Lung (tissue), 12 donors: ENCODE data around the gene IL16. TPM values are rescaled to one million over a fixed set of nuclear protein-coding genes. Genes with fewer than 3 reads are reported as not detected.

ENCODE experiments used
- ATAC-seq: fragments of 200-7000 bp; cut with Tn5 transposase; one replicate; pipeline ENCODE4 v1.9.1; 2020; ENCODE audit warnings: moderate number of reproducible peaks; ENCODE audit not compliant: insufficient read depth, low FRiP score
- DNase-seq, 3 donors: peaks; one replicate each; pipeline ENCODE4 v3.0.0-alpha.2; 2013 to 2017
- H3K27ac ChIP-seq, 2 donors: one replicate each; pipeline ENCODE4 v1.5.1; 2013; ENCODE audit warnings: mild to moderate bottlenecking in 2 of 2, moderate library complexity in 2 of 2, control low read depth in 1 of 2, inconsistent platforms in 1 of 2, low read depth in 1 of 2, low read length in 1 of 2
- H3K27me3 ChIP-seq, 3 donors: one replicate each; pipeline ENCODE4 v1.5.1; 2013; ENCODE audit warnings: low read length in 2 of 3; ENCODE audit not compliant: control insufficient read depth in 3 of 3, insufficient read depth in 3 of 3
- H3K36me3 ChIP-seq, 4 donors: one replicate each; pipeline ENCODE4 v1.5.1; 2013; ENCODE audit warnings: low read length in 4 of 4, mild to moderate bottlenecking in 1 of 4, moderate library complexity in 1 of 4; ENCODE audit not compliant: control insufficient read depth in 4 of 4, insufficient read depth in 4 of 4
- H3K4me1 ChIP-seq, 5 donors: one replicate each; pipeline ENCODE4 v1.5.1; 2013; ENCODE audit warnings: low read length in 5 of 5, mild to moderate bottlenecking in 2 of 5, moderate library complexity in 1 of 5; ENCODE audit not compliant: control insufficient read depth in 5 of 5, insufficient read depth in 5 of 5
- H3K4me3 ChIP-seq: one replicate; pipeline ENCODE4 v1.5.1; 2013; ENCODE audit warnings: mild to moderate bottlenecking, control low read depth, moderate library complexity
- H3K9ac ChIP-seq, 2 donors: one replicate each; pipeline ENCODE4 v1.5.1; 2013; ENCODE audit warnings: low read length in 2 of 2, control low read depth in 1 of 2; ENCODE audit not compliant: insufficient read depth in 1 of 2
- H3K9me3 ChIP-seq, 4 donors: one replicate each; pipeline ENCODE4 v1.5.1; 2013; ENCODE audit warnings: low read length in 3 of 4, mild to moderate bottlenecking in 1 of 4, moderate library complexity in 1 of 4; ENCODE audit not compliant: control insufficient read depth in 4 of 4, insufficient read depth in 3 of 4
- CTCF ChIP-seq: IDR thresholded peaks from 2 replicates; pipeline ENCODE4 v1.5.1; 2012; ENCODE audit warnings: mild to moderate bottlenecking; ENCODE audit errors: control extremely low read depth, extremely low read depth
- WGBS, 2 donors: extraction: QIAGEN DNeasy Blood & Tissue Kit; methylation state at CpG; one replicate each; pipeline ENCODE4 v1.1.7; 2013; 5-methylcytosine and 5-hydroxymethylcytosine counted together
- polyA plus RNA-seq, 2 donors: library from polyadenylated mRNA; stranded (reverse); fragments of 200-250 nt; gene quantifications; one replicate each; pipeline ENCODE4 v1.2.1, GENCODE V29; 2013
- total RNA-seq, 2 donors: library from RNA; depleted of rRNA in 1 of 2; stranded (reverse); fragments of >200 nt in 1 of 2; gene quantifications; one replicate each; pipeline ENCODE4 v1.2.1, GENCODE V29; 2014 to 2021
- donor health status: control.
- donor health status: control.
- donor health status: Bipolar disorder and iron deficiency.
- donor health status: healthy.
- donor health status: DM: yes; HTN: yes; CAD: no.

IL16 gene
- total and polyA plus RNA-seq, 4 donors, result 18.8 to 45.4 (median 24.4) TPM

- H3K36me3 ChIP-seq, result peaks cover 0 to 2% (median 0%) of the 10 kb centered on the region in 4 donors
- H3K27ac ChIP-seq, result no peak overlapping the region
- H3K9ac ChIP-seq, result no peak overlapping the region
- no peaks in the 10 kb centered on the region for H3K27me3 ChIP-seq
- TF ChIP-seq CTCF, result no peak
- ATAC-seq, result no peak
- no peaks in the 10 kb centered on the region for H3K9me3 ChIP-seq
- H3K4me3 ChIP-seq, result no peak overlapping the region
- peaks cover 0 to 7% (median 5%) of the 10 kb centered on the region in 5 donors for H3K4me1 ChIP-seq
- no peak for DNase-seq
- 92 to 95% methylated on average over 5 of the region's 5 CpGs for WGBS, 2 donors
Observed at GRCh38 chr15:81227716-81228115, 31.0 kb downstream of the IL16 start.

- ATAC-seq (peak; percentile 58), DNase-seq (peak; percentile 35 to 63 (median 62))
- TF ChIP-seq CTCF, result no peak
- Histone ChIP-seq H3K4me1 (peaks cover 0 to 7% (median 2%) of the 10 kb centered on the region in 5 donors), H3K36me3 (peaks cover 0 to 2% (median 0%) of the 10 kb centered on the region in 4 donors), H3K4me3 (no peak overlapping the region), H3K9me3 (peaks cover 0 to 4% (median 0%) of the 10 kb centered on the region in 4 donors), H3K27me3 (no peaks in the 10 kb centered on the region), H3K27ac (peak overlapping the region in 1 of 2 donors; percentile 71), H3K9ac (no peak overlapping the region)
- WGBS, 2 donors, result 50% methylated on average over 3 of the region's 3 CpGs
Observed at GRCh38 chr15:81229586-81229985, 32.9 kb downstream of the IL16 start.

- H3K4me1 ChIP-seq, result no peaks in the 10 kb centered on the region
- TF ChIP-seq CTCF, result no peak
- no peak overlapping the region for H3K9ac ChIP-seq
- no peak for ATAC-seq
- no peaks in the 10 kb centered on the region for H3K27me3 ChIP-seq
- H3K4me3 ChIP-seq, result no peak overlapping the region
- WGBS, 2 donors, result 95 to 97% methylated on average over 7 of the region's 7 CpGs
- H3K36me3 ChIP-seq, result no peaks in the 10 kb centered on the region
- H3K9me3 ChIP-seq, result peaks cover 0 to 4% (median 1%) of the 10 kb centered on the region in 4 donors
- H3K27ac ChIP-seq, result no peak overlapping the region
- DNase-seq, result no peak
Observed at GRCh38 chr15:81235276-81236123, 38.8 kb downstream of the IL16 start.
